Neural progenitor cell (in vitro differentiated cells): Measurements from ENCODE around the gene AFF4.

Source experiments
- CTCF ChIP-seq: fragments of 200-600 bp; sonication (generic); IDR thresholded peaks from 2 replicates; pipeline ENCODE4 v1.5.1; 2017; ENCODE audit warnings: antibody characterized with exemption, mild to moderate bottlenecking
- EZH2 ChIP-seq: fragments of 200-600 bp; sonication (generic); IDR thresholded peaks from 2 replicates; pipeline ENCODE4 v1.6.1; 2017; ENCODE audit warnings: antibody characterized with exemption, mild to moderate bottlenecking, moderate library complexity

- no peak for TF ChIP-seq CTCF
- no peak for TF ChIP-seq EZH2
These were observed 8.3 kb upstream of the AFF4 start for GRCh38 chr5:132971483-132972435.
